HepG2 (cell line): ENCODE data around the gene ATP5F1C. TPM values are rescaled to one million over a fixed set of nuclear protein-coding genes. Genes with fewer than 3 reads are reported as not detected.

Source experiments
- AHR ChIP-seq: IDR thresholded peaks from 2 replicates; pipeline ENCODE4 v1.6.1; 2018; ENCODE audit warnings: missing genetic modification reagents, missing compliant biosample characterization
- CBX2 ChIP-seq, 2 experiments: fragments of 200-600 bp in 1 of 2; sonication (generic); formaldehyde crosslinking in 1 of 2; IDR thresholded peaks; 2 replicates each; pipeline versions ENCODE4 v1.7.0 to v1.8.1; 2018 to 2022; ENCODE audit warnings: low read depth in 2 of 2, low read length in 1 of 2, mild to moderate bottlenecking in 1 of 2, missing genetic modification reagents in 1 of 2
- GZF1 ChIP-seq: sonication (generic); formaldehyde crosslinking; IDR thresholded peaks from 2 replicates; pipeline ENCODE4 v1.5.1; 2020; ENCODE audit warnings: mild to moderate bottlenecking, missing genetic modification reagents
- HNRNPH1 ChIP-seq: fragments of 200-400 bp; formaldehyde crosslinking; optimal IDR thresholded peaks from 2 replicates; pipeline ENCODE3; 2017; ENCODE audit warnings: mild to moderate bottlenecking, low read depth, low read length
- MIER3 ChIP-seq: IDR thresholded peaks from 2 replicates; pipeline ENCODE4 v1.6.1; 2016; ENCODE audit warnings: missing compliant biosample characterization, borderline replicate concordance
- MTA3 ChIP-seq: sonication (generic); formaldehyde crosslinking; IDR thresholded peaks from 2 replicates; pipeline ENCODE4 v1.4.0; 2020; ENCODE audit warnings: missing genetic modification reagents
- NFIC ChIP-seq: IDR thresholded peaks from 2 replicates; pipeline ENCODE4 v1.6.1; 2012; ENCODE audit warnings: mild to moderate bottlenecking, low read length, inconsistent platforms
- RFX1 ChIP-seq: fragments of 450-650 bp; IDR thresholded peaks from 2 replicates; pipeline ENCODE4 v1.6.1; 2017
- SOX13 ChIP-seq, 3 experiments: fragments of 450-650 bp in 1 of 3; sonication (generic) in 1 of 3; formaldehyde crosslinking in 1 of 3; IDR thresholded peaks in 2 of 3; conservative IDR thresholded peaks in 1 of 3; 2 replicates each; pipeline versions ENCODE4 v1.5.0 to v1.6.1; 2016 to 2020; ENCODE audit warnings: antibody characterized with exemption in 1 of 3, mild to moderate bottlenecking in 1 of 3, missing compliant biosample characterization in 1 of 3, missing genetic modification reagents in 1 of 3, moderate library complexity in 1 of 3
- SPEN ChIP-seq: sonication (generic); formaldehyde crosslinking; IDR thresholded peaks from 2 replicates; pipeline ENCODE4 v1.5.1; 2020; ENCODE audit warnings: low read depth, mild to moderate bottlenecking, missing genetic modification reagents
- U2AF2 ChIP-seq: fragments of 200-400 bp; formaldehyde crosslinking; IDR thresholded peaks from 2 replicates; pipeline ENCODE4 v1.6.1; 2017; ENCODE audit warnings: low read depth, mild to moderate bottlenecking, low read length
- ZNF101 ChIP-seq: sonication (generic); formaldehyde crosslinking; IDR thresholded peaks from 2 replicates; pipeline ENCODE4 v1.4.0; 2020; ENCODE audit warnings: mild to moderate bottlenecking, low read depth, missing genetic modification reagents, borderline replicate concordance
- ZNF547 ChIP-seq: sonication (generic); formaldehyde crosslinking; IDR thresholded peaks from 2 replicates; pipeline ENCODE4 v1.5.1; 2020; ENCODE audit warnings: mild to moderate bottlenecking, missing genetic modification reagents
- polyA plus RNA-seq, 8 experiments: library from polyadenylated mRNA; depleted of rRNA in 3 of 8; stranded (reverse) in 7 of 8; unstranded in 1 of 8; fragments of >200 nt; fragmentation: Illumina TruSeq in 4 of 8; extraction: Trizol in 4 of 8; gene quantifications; 2 replicates each; pipeline versions ENCODE4 v1.2.1 to v1.2.3, GENCODE V29; 2011 to 2016; ENCODE audit warnings: low read depth in 4 of 8, missing spikeins in 1 of 8, mixed read lengths in 1 of 8; ENCODE audit not compliant: insufficient read depth in 1 of 8
- total RNA-seq, 5 experiments: library from RNA; depleted of rRNA; stranded (reverse); fragments of >200 nt; fragmentation: Illumina TruSeq; extraction: Trizol; gene quantifications; 2 replicates each; pipeline ENCODE4 v1.2.3, GENCODE V29; 2016; ENCODE audit warnings: low read depth in 1 of 5
- TF ChIP-seq, protein P1 (sequence below): sonication (generic); formaldehyde crosslinking; IDR thresholded peaks from 2 replicates; pipeline ENCODE4 v1.5.0; 2020; ENCODE audit warnings: missing genetic modification reagents
- TF ChIP-seq, protein P2 (sequence below): sonication (generic); formaldehyde crosslinking; IDR thresholded peaks from 2 replicates; pipeline ENCODE4 v1.4.0; 2020; ENCODE audit warnings: low read depth, mild to moderate bottlenecking, missing genetic modification reagents
- TF ChIP-seq, protein P3 (sequence below): sonication (generic); formaldehyde crosslinking; IDR thresholded peaks from 2 replicates; pipeline ENCODE4 v1.4.0; 2020; ENCODE audit warnings: mild to moderate bottlenecking, missing genetic modification reagents, borderline replicate concordance
- TF ChIP-seq, protein P4 (sequence below): sonication (generic); formaldehyde crosslinking; IDR thresholded peaks from 2 replicates; pipeline ENCODE4 v1.8.1; 2023; ENCODE audit warnings: mild to moderate bottlenecking, inconsistent platforms, moderate library complexity, missing genetic modification reagents, borderline replicate concordance
- TF ChIP-seq, protein P5 (sequence below): IDR thresholded peaks from 2 replicates; pipeline ENCODE4 v1.6.1; 2016; ENCODE audit warnings: low read depth

ATP5F1C gene
- total and polyA plus RNA-seq, 2 of the 13 experiments (the other 11 are each of a cell fraction or from before 2014, with no cell fraction given), result 407 to 416 TPM

DNA sequence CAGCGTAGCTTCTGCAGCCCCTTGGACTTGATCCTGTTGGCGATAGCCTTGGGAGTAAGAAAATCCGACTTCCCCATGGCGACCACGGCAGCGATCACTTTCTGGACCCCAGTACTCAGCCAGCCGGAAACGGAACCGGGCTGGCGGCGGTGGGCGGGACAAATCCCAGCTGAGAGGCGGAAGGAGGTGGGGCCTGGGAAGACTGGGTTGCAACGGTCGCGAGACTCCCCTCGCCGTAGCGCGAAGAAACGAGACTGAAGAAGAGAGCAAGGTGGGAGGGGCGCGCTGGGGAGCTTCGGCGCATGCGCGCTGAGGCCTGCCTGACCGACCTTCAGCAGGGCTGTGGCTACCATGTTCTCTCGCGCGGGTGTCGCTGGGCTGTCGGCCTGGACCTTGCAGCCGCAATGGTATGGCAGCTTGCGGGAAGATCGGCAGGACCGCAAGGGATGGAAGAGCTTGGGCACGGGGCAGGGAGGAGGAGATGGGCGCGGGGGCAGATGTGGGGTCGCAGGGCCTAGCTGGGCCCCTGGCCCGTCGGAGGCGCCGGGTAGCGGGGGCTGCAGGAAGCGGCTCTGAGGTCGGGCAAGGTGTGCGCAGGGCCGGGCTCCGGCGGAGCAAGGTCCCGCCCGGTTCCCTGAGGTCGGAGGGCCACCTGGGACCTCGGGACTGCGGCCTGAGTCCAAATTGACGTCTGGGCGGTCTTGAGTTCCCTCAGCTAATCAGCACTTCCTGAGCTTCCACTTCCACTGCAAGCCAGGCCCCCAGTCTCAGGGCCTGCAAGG lies at the start of gene ATP5F1C, which contains the start of gene KIN (continued):
- no peak for TF ChIP-seq SOX13 (IDR thresholded peaks at IDR 0.05)
- 0 out of 4 replicates have a peak, but pooled peaks of 1 of the 2 experiments have one; percentile 19 for TF ChIP-seq SOX13 (CRISPR knock-in tag; conservative IDR thresholded peaks at IDR 0.05 in 1 of 2, IDR thresholded peaks at IDR 0.05 in 1 of 2)
- peak; percentile 85 for TF ChIP-seq GZF1 (CRISPR knock-in tag)
- no peak for TF ChIP-seq NFIC
- TF ChIP-seq, protein P1, sequence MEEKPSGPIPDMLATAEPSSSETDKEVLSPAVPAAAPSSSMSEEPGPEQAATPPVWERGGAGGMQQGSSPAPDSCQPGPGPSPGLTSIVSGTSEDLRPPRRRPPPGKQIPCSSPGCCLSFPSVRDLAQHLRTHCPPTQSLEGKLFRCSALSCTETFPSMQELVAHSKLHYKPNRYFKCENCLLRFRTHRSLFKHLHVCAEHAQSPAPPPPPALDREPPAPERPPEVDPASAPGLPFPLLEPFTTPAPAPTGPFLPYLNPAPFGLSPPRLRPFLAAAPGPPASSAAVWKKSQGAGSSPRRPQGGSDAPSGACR (CRISPR knock-in tag), result no peak
- no peak for TF ChIP-seq HNRNPH1
- TF ChIP-seq SPEN, result peak; percentile 93; the same call in 1 of the 2 replicates
- no peak for TF ChIP-seq U2AF2
- TF ChIP-seq ZNF101 (CRISPR knock-in tag), result no peak
- no peak for TF ChIP-seq CBX2 (IDR thresholded peaks at IDR 0.05; ENCODE audit: low read depth, low read length)
- TF ChIP-seq CBX2 (CRISPR knock-in tag; IDR thresholded peaks at IDR 0.05; ENCODE audit: low read depth), result no peak
- TF ChIP-seq MTA3 (CRISPR knock-in tag), result no peak
- TF ChIP-seq MIER3, result no peak
- TF ChIP-seq, protein P2, sequence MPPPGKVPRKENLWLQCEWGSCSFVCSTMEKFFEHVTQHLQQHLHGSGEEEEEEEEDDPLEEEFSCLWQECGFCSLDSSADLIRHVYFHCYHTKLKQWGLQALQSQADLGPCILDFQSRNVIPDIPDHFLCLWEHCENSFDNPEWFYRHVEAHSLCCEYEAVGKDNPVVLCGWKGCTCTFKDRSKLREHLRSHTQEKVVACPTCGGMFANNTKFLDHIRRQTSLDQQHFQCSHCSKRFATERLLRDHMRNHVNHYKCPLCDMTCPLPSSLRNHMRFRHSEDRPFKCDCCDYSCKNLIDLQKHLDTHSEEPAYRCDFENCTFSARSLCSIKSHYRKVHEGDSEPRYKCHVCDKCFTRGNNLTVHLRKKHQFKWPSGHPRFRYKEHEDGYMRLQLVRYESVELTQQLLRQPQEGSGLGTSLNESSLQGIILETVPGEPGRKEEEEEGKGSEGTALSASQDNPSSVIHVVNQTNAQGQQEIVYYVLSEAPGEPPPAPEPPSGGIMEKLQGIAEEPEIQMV (CRISPR knock-in tag), result 0 out of 2 replicates have a peak, but pooled peaks have one; percentile 57
- TF ChIP-seq, protein P3, sequence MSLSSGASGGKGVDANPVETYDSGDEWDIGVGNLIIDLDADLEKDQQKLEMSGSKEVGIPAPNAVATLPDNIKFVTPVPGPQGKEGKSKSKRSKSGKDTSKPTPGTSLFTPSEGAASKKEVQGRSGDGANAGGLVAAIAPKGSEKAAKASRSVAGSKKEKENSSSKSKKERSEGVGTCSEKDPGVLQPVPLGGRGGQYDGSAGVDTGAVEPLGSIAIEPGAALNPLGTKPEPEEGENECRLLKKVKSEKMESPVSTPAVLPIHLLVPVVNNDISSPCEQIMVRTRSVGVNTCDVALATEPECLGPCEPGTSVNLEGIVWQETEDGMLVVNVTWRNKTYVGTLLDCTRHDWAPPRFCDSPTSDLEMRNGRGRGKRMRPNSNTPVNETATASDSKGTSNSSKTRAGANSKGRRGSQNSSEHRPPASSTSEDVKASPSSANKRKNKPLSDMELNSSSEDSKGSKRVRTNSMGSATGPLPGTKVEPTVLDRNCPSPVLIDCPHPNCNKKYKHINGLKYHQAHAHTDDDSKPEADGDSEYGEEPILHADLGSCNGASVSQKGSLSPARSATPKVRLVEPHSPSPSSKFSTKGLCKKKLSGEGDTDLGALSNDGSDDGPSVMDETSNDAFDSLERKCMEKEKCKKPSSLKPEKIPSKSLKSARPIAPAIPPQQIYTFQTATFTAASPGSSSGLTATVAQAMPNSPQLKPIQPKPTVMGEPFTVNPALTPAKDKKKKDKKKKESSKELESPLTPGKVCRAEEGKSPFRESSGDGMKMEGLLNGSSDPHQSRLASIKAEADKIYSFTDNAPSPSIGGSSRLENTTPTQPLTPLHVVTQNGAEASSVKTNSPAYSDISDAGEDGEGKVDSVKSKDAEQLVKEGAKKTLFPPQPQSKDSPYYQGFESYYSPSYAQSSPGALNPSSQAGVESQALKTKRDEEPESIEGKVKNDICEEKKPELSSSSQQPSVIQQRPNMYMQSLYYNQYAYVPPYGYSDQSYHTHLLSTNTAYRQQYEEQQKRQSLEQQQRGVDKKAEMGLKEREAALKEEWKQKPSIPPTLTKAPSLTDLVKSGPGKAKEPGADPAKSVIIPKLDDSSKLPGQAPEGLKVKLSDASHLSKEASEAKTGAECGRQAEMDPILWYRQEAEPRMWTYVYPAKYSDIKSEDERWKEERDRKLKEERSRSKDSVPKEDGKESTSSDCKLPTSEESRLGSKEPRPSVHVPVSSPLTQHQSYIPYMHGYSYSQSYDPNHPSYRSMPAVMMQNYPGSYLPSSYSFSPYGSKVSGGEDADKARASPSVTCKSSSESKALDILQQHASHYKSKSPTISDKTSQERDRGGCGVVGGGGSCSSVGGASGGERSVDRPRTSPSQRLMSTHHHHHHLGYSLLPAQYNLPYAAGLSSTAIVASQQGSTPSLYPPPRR (CRISPR knock-in tag), result no peak
- TF ChIP-seq, protein P4, sequence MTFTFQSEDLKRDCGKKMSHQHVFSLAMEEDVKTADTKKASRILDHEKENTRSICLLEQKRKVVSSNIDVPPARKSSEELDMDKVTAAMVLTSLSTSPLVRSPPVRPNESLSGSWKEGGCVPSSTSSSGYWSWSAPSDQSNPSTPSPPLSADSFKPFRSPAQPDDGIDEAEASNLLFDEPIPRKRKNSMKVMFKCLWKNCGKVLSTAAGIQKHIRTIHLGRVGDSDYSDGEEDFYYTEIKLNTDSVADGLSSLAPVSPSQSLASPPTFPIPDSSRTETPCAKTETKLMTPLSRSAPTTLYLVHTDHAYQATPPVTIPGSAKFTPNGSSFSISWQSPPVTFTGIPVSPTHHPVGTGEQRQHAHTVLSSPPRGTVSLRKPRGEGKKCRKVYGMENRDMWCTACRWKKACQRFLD (CRISPR knock-in tag), result peak; percentile 43; the same call in 1 of the 2 replicates
- TF ChIP-seq AHR (CRISPR knock-in tag), result peak; percentile 74; the same call in 1 of the 2 replicates
- TF ChIP-seq, protein P5, sequence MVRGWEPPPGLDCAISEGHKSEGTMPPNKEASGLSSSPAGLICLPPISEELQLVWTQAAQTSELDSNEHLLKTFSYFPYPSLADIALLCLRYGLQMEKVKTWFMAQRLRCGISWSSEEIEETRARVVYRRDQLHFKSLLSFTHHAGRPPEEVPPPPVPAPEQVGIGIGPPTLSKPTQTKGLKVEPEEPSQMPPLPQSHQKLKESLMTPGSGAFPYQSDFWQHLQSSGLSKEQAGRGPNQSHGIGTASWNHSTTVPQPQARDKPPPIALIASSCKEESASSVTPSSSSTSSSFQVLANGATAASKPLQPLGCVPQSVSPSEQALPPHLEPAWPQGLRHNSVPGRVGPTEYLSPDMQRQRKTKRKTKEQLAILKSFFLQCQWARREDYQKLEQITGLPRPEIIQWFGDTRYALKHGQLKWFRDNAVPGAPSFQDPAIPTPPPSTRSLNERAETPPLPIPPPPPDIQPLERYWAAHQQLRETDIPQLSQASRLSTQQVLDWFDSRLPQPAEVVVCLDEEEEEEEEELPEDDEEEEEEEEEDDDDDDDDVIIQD (CRISPR knock-in tag), result peak; percentile 37; the same call in 1 of the 2 replicates
- TF ChIP-seq ZNF547, result peak; percentile 85
- TF ChIP-seq RFX1, result peak; percentile 24; the same call in 1 of the 2 replicates
